ENCODE data around the gene CCHCR1. TPM values are rescaled to one million over a fixed set of nuclear protein-coding genes. Genes with fewer than 3 reads are reported as not detected.

Gene CCHCR1
- polyA plus RNA-seq, 3 donors = 2.2 to 8.4 (median 2.8) TPM

DNA sequence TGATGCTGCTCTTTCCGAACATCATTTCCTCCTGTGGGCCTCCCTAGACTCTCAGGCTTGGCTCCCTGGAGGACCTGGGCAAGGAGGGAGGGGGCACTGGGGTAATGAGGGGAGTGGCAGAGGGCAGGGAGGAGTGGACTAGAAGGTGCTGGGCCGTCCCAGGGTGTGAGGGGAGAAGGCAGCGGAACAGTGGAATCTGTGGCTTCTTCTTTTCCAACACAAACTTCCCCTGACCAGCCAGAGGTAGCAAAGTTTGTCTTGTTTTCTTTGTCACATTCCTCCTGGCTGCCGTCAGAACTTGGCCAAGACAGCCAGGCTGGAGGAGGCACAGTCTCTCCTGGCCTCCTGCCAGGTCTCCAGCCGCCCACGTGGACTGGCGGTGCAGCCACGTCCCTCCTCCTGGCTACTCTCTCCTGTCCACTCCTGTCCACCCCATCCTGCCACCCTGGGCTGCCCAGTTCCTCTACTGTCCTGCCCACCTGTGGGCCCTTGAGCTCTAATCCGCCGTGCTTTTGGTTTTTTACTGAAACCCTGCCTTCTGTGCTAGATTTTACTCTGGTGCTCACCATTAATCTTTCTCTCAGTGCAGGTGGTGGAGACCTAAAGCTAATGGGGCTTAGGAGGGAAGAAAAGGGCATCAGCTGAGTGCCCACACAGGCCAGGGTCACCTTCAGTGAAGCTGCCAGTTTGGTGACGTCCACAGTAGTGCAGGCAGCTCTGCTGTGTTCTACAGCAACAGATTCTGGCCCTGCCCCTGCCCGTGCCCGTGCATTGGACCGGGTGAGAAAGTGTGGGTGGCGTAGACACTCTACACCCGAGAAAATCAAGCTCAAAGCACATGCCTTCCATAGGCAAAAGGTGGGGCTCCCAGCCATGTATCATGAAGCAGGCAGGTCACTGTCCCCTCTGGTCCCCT, 34.6 kb downstream of the CCHCR1 start:
- Histone ChIP-seq H3K4me2 (replicated peaks; ENCODE audit: extremely low read depth, low read length, poor library complexity, severe bottlenecking) (no peak overlapping the region), H3K4me3 (replicated peaks in 1 of 3; ENCODE audit: low read depth in 2 of 3, low read length in 3 of 3) (no peak overlapping the region), H3K27ac (ENCODE audit: low read depth in 1 of 2, low read length in 2 of 2) (no peak overlapping the region), H2AFZ (ENCODE audit: insufficient read depth, low read depth, low read length, poor library complexity, severe bottlenecking) (no peak overlapping the region), H3K36me3 (replicated peaks in 1 of 2; ENCODE audit: control insufficient read depth in 1 of 2, insufficient read depth in 2 of 2, low read length in 2 of 2) (no peaks in the 10 kb centered on the region), H3K4me1 (ENCODE audit: control insufficient read depth in 1 of 2, insufficient read depth in 2 of 2, low read length in 2 of 2) (no peaks in the 10 kb centered on the region), H3K27me3 (ENCODE audit: control insufficient read depth in 2 of 2, insufficient read depth in 2 of 2, low read length in 2 of 2) (no peaks in the 10 kb centered on the region), H4K20me1 (ENCODE audit: insufficient read depth, low read length) (no peaks in the 10 kb centered on the region), H3K9me3 (replicated peaks in 1 of 2; ENCODE audit: control insufficient read depth in 1 of 2, insufficient read depth in 1 of 2, low read length in 2 of 2) (no peaks in the 10 kb centered on the region), H3K79me2 (ENCODE audit: insufficient read depth, low read length) (no peaks in the 10 kb centered on the region), H3K9ac (ENCODE audit: insufficient read depth, low read length, poor library complexity, severe bottlenecking) (no peak overlapping the region)
- H3K36me3 Mint-ChIP-seq = no peaks in the 10 kb centered on the region
- H3K9me3 Mint-ChIP-seq = peaks cover 0 to 2% (median 0%) of the 10 kb centered on the region in 7 donors
- no peak for TF ChIP-seq CTCF (IDR thresholded peaks at IDR 0.05)
- H3K4me1 Mint-ChIP-seq = peaks cover 8% of the 10 kb centered on the region
- WGBS (ENCODE audit: insufficient coverage) = 83% methylated on average over 12 of the region's 16 CpGs
- H3K27ac Mint-ChIP-seq = no peak overlapping the region
- H3K27me3 Mint-ChIP-seq (ENCODE audit: low read depth in 3 of 3) = peaks cover 4 to 13% (median 7%) of the 10 kb centered on the region in 3 donors
- no peak overlapping the region for H3K4me3 Mint-ChIP-seq
- intact Hi-C loops (cut with micrococcal nuclease) = no loop called here
- no peak for DNase-seq

DNA sequence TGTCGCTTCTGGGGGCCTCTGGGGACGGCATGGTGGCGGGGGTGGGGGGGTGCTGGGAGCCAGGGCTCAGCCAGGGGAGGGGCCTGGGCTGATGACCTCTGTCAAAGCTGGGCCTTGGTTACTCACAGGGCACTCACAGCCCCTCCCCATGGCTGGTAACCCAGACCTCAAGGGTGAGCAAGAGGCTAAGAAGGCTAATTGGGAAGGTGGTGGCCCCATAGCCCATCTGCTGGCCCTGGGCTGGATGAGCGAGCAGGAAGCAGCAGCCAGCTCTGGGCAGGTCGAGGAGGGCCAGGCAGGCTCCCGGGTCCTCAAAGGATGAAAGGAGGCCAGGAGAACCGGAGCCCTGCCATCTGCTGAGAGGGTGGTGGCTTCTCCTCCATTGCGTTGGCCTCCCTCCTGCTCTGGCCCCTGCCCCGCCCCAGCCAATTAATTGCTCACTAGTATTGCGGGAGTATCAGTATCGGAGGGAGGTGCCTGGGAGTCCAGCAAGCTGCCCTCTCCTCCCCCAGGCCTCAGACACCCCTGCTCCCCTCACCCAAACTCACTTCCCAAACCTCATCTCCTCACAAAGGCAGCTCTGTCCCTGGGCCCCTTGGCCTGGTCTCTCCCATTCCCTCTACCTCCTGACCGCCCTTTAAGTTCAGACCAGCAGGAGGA, 36.3 kb downstream of the CCHCR1 start:
- no peaks in the 10 kb centered on the region for H3K9me3 ChIP-seq (replicated peaks in 1 of 2; ENCODE audit: control insufficient read depth in 1 of 2, insufficient read depth in 1 of 2, low read length in 2 of 2)
- no peaks in the 10 kb centered on the region for H3K36me3 ChIP-seq (replicated peaks in 1 of 2; ENCODE audit: control insufficient read depth in 1 of 2, insufficient read depth in 2 of 2, low read length in 2 of 2)
- H3K27me3 Mint-ChIP-seq (ENCODE audit: low read depth in 3 of 3) = peaks cover 6 to 14% (median 7%) of the 10 kb centered on the region in 3 donors
- no peaks in the 10 kb centered on the region for H3K79me2 ChIP-seq (ENCODE audit: insufficient read depth, low read length)
- DNase-seq = no peak
- no peak overlapping the region for H3K4me3 ChIP-seq (replicated peaks in 1 of 3; ENCODE audit: low read depth in 2 of 3, low read length in 3 of 3)
- H3K9ac ChIP-seq (ENCODE audit: insufficient read depth, low read length, poor library complexity, severe bottlenecking) = no peak overlapping the region
- peaks cover 0 to 2% (median 0%) of the 10 kb centered on the region in 7 donors for H3K9me3 Mint-ChIP-seq
- peak overlapping the region in 2 of 7 donors; percentile 29 to 36 for H3K27ac Mint-ChIP-seq
- no peaks in the 10 kb centered on the region for H4K20me1 ChIP-seq (ENCODE audit: insufficient read depth, low read length)
- no peaks in the 10 kb centered on the region for H3K36me3 Mint-ChIP-seq
- H3K4me1 ChIP-seq (ENCODE audit: control insufficient read depth in 1 of 2, insufficient read depth in 2 of 2, low read length in 2 of 2) = no peaks in the 10 kb centered on the region
- WGBS (ENCODE audit: insufficient coverage) = 93% methylated on average over 8 of the region's 12 CpGs
- H3K4me1 Mint-ChIP-seq = peaks cover 8% of the 10 kb centered on the region
- no peak overlapping the region for H2AFZ ChIP-seq (ENCODE audit: insufficient read depth, low read depth, low read length, poor library complexity, severe bottlenecking)
- H3K27ac ChIP-seq (ENCODE audit: low read depth in 1 of 2, low read length in 2 of 2) = no peak overlapping the region
- no peaks in the 10 kb centered on the region for H3K27me3 ChIP-seq (ENCODE audit: control insufficient read depth in 2 of 2, insufficient read depth in 2 of 2, low read length in 2 of 2)
- intact Hi-C loops (cut with micrococcal nuclease) = no loop called here
- no peak overlapping the region for H3K4me3 Mint-ChIP-seq
- TF ChIP-seq CTCF (IDR thresholded peaks at IDR 0.05) = no peak
- H3K4me2 ChIP-seq (replicated peaks; ENCODE audit: extremely low read depth, low read length, poor library complexity, severe bottlenecking) = no peak overlapping the region
